ENCODE results near the gene ZBTB43. TPM values are rescaled to one million over a fixed set of nuclear protein-coding genes. Genes with fewer than 3 reads are reported as not detected.

The ZBTB43 gene
- total and polyA plus RNA-seq, 10 of the 15 experiments (the other 5 are each of a cell fraction or from before 2014, with no cell fraction given) = 2.4 to 19.3 (median 8.7) TPM

DNA sequence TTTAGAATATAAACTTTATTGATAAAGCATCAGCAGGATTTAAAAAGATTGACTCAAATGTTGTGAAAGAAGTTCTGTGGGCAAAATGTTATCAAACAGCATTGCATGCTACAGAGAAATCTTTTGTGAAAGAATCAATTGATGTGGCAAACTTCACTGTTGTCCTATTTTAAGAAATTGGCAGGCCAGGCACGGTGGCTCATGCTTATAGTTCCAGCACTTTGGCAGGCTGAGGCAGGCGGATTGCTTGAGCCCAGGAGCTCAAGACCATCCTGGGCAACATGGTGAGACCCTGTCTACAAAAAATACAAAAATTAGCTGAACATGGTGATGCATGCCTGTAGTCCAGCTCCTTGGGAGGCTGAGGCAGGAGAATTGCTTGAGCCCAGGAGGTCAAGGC lies 17.4 kb downstream of the ZBTB43 start:
- H3K27me3 ChIP-seq (replicated peaks in 1 of 2; ENCODE audit: control insufficient read depth in 2 of 2, insufficient read depth in 2 of 2, low read length in 1 of 2) = no peaks in the 10 kb centered on the region
- DNase-seq (ENCODE audit: low read depth, low spot score) (no peak), FAIRE-seq (no peak), ATAC-seq (no peak)
- WGBS (ENCODE audit: insufficient coverage, insufficient replicate concordance, low lambda C conversion rate, missing lambda C conversion rate) = 45% methylated on average over 2 of the region's 2 CpGs
- SMC1A ChIA-PET (ENCODE audit: uncharacterized antibody, unreplicated experiment) = interaction anchor here (3.2 kb wide), 1 partner anchor 8 kb away, joined by 16 read pairs; no protein-coding TSS in a partner anchor
- H3K79me2 ChIP-seq (ENCODE audit: control insufficient read depth, insufficient read depth, low read length) = peaks cover 14% of the 10 kb centered on the region
- RAD21 ChIA-PET (ENCODE audit: unreplicated experiment) = no interaction called here
- peaks cover 19% of the 10 kb centered on the region for H3K9me3 ChIP-seq (replicated peaks; ENCODE audit: control insufficient read depth, insufficient read depth, low read length)
- peaks cover 2 to 4% of the 10 kb centered on the region in 2 experiments for H3K36me3 ChIP-seq (ENCODE audit: control insufficient read depth in 2 of 2, insufficient read depth in 2 of 2, low read length in 1 of 2)
- H3K4me1 ChIP-seq (ENCODE audit: control insufficient read depth, insufficient read depth, low read length) = peaks cover 3% of the 10 kb centered on the region; the same call in 1 of the 2 replicates
- H3K4me2 ChIP-seq (ENCODE audit: control insufficient read depth, insufficient read depth) = no peak overlapping the region
- no peak overlapping the region for H2AFZ ChIP-seq (ENCODE audit: control insufficient read depth, low read depth, low read length)
- H3K4me3 ChIP-seq = no peak overlapping the region
- H3K9ac ChIP-seq (ENCODE audit: control insufficient read depth, insufficient read depth, low read length) = no peak overlapping the region
- CTCF ChIA-PET = interaction anchor here (1.0 kb wide), 1 partner anchor 17 kb away, joined by 3 read pairs; the partner anchor contains the start of gene ZBTB43
- BruUV-seq (replicated peaks) = no TSS peak
- in situ Hi-C loops (cut with MboI) (no loop called here), intact Hi-C loops (cut with micrococcal nuclease; ENCODE audit: unreplicated experiment) (no loop called here)
- H4K20me1 ChIP-seq (ENCODE audit: control insufficient read depth, insufficient read depth) = no peaks in the 10 kb centered on the region
- no peak overlapping the region for H3K27ac ChIP-seq (ENCODE audit: control insufficient read depth, insufficient read depth)
- POLR2A ChIA-PET = interaction anchor here (0.5 to 0.6 kb wide), 2 partner anchors 42 to 115 kb away, joined by 4 to 7 read pairs; no protein-coding TSS in a partner anchor
- no peak for TF ChIP-seq SUZ12 (IDR thresholded peaks at IDR 0.05; ENCODE audit: unreplicated experiment)
- no peak for TF ChIP-seq HDAC6 (IDR thresholded peaks at IDR 0.05; ENCODE audit: unreplicated experiment)
- TF ChIP-seq MYB (IDR thresholded peaks at IDR 0.05; ENCODE audit: borderline replicate concordance, low read depth, low read length) = no peak
- TF ChIP-seq ASH2L (IDR thresholded peaks at IDR 0.05; ENCODE audit: borderline replicate concordance, low read depth) = no peak
- no peak for TF ChIP-seq ZNF687 (IDR thresholded peaks at IDR 0.05)
- TF ChIP-seq MEF2B (IDR thresholded peaks at IDR 0.05; ENCODE audit: partially characterized antibody, poor library complexity, severe bottlenecking) = no peak
- TF ChIP-seq SMARCA5 (IDR thresholded peaks at IDR 0.05) = no peak
- TF ChIP-seq NFYB (IDR thresholded peaks at IDR 0.05; ENCODE audit: insufficient read depth, low read depth, low read length) = no peak
- TF ChIP-seq USF1 (IDR thresholded peaks at IDR 0.05; ENCODE audit: borderline replicate concordance, extremely low read length, insufficient read depth, low read depth, low read length) = no peak
- no peak for TF ChIP-seq CHD1 (IDR thresholded peaks at IDR 0.05; ENCODE audit: low read depth, low read length)
- TF ChIP-seq TBL1XR1 (IDR thresholded peaks at IDR 0.05; ENCODE audit: low read depth, low read length) = no peak
- TF ChIP-seq BCL11A (IDR thresholded peaks at IDR 0.05; ENCODE audit: low read depth, low read length) = no peak
- no peak for TF ChIP-seq TCF12 (IDR thresholded peaks at IDR 0.05; ENCODE audit: low read depth, low read length)
- TF ChIP-seq NR2C1 (IDR thresholded peaks at IDR 0.05) = no peak
- TF ChIP-seq, protein P1, sequence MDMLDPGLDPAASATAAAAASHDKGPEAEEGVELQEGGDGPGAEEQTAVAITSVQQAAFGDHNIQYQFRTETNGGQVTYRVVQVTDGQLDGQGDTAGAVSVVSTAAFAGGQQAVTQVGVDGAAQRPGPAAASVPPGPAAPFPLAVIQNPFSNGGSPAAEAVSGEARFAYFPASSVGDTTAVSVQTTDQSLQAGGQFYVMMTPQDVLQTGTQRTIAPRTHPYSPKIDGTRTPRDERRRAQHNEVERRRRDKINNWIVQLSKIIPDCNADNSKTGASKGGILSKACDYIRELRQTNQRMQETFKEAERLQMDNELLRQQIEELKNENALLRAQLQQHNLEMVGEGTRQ (IDR thresholded peaks at IDR 0.05; ENCODE audit: borderline replicate concordance, low read depth, low read length) = no peak
